Measurements from ENCODE around the gene PRPF39.
"Not testable (repeated sequence)": the region's sequence is repeated elsewhere in the genome, so short reads cannot be mapped to it uniquely, and the experiment has no call there.

Gene PRPF39

DNA sequence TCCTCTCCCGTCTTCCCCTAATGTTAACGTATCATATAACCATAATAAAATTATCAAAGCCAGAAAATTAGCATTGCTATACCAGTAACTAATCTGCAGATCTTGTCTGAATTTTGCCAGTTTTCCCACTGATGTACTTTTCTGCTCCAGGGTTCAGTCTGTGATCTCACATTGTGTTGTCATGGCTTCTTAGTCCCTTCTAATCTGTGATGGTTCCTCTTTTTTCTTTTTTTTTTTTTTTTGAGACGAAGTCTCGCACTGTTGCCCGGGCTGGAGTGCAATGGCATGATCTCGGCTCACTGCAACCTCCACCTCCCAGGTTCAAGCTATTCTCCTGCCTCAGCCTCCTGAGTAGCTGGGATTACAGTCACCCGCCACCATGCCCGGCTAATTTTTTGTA lies 58.2 kb downstream of the PRPF39 start:
- DNase-seq, result not testable (repeated sequence)

- no peak for DNase-seq
These were observed 60.7 kb downstream of the PRPF39 start for GRCh38 chr14:45144658-45145057.

GRCh38 chr14:45145214-45145613 lies 61.3 kb downstream of the PRPF39 start:
- DNase-seq, result no peak

DNA sequence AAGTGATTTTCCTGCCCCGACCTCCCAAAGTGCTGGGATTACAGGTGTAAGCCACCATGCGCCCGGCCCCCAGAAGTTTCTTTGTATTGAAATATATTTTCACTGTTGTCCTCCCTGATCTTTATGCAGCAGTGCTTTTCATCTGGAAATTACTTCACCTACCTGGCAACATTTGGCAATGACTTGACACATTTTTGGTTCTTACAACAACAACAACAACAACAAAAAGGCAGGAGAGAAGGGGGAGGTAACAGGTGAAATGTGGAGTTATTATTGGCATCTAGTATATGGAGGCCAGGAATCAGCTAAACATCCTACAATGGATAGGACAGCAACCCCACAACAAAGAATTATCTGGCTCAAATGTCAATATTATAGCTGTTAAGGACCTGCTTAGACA lies 65.7 kb downstream of the PRPF39 start:
- DNase-seq, result no peak

DNA sequence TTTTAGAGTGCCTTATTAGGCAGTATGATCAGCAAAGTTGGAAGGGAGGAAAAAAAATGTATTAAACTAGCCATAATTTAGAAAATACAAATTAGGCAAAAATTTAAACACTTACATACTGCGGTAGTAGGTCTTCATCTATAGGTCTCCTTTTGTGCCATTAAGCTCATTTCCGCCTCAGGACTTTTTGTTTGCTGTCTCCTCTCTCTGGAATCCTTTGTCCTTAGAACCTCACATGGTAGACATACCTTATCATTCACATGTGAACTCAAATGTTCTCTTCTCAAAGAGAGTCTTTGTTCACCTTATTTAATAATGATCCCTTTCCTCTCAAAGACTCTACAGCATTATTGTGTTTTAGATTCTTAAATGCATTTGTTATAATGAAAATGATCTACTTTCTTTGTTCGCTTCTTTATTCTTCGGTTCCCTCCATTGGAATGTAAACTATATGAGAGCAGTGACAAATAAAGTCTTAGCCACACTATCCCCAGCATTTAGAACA lies 66.5 kb downstream of the PRPF39 start:
- no peak for DNase-seq

GRCh38 chr14:45156067-45156466 lies 72.2 kb downstream of the PRPF39 start:
- no peak for DNase-seq
